ENCODE results near the gene OBSCN.

Gene OBSCN

DNA sequence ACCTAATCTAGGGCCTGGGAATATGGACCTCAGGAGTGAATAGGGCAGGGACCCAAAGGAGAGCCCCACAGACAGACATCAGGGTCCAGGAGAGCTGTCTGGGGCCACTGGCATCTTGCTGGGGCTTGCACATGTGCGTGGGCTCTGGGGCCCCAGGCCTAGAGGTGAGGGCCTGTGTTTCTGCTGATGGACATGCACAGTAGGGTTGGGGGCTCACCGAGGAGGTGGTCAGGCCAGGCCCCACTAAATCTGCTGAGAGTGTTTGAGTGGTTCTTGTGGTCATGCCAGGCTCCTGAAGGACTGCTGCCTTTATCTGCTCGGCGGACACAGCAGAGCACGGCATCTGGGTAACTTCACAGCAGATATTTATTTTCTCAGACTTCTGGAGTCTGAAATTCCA, 87.4 kb downstream of the OBSCN start:
- no peak for DNase-seq (ENCODE audit: low read depth in 1 of 2, low spot score in 1 of 2)
- in situ Hi-C loops (cut with HindIII; ENCODE audit: low pct_unique_long_range_greater_than_20kb, low sequenced_read_pairs) = no loop called here
- no peak for TF ChIP-seq JUND (IDR thresholded peaks at IDR 0.05; ENCODE audit: low read depth)

GRCh38 chr1:228295981-228296380, 88.1 kb downstream of the OBSCN start:
- TF ChIP-seq JUND (IDR thresholded peaks at IDR 0.05; ENCODE audit: low read depth) = no peak
- DNase-seq (ENCODE audit: low read depth in 1 of 2, low spot score in 1 of 2) = no peak
- in situ Hi-C loops (cut with HindIII; ENCODE audit: low pct_unique_long_range_greater_than_20kb, low sequenced_read_pairs) = no loop called here

GRCh38 chr1:228297242-228297641, 89.4 kb downstream of the OBSCN start:
- DNase-seq (ENCODE audit: low read depth in 1 of 2, low spot score in 1 of 2) = no peak
- no peak for TF ChIP-seq JUND (IDR thresholded peaks at IDR 0.05; ENCODE audit: low read depth)
- in situ Hi-C loops (cut with HindIII; ENCODE audit: low pct_unique_long_range_greater_than_20kb, low sequenced_read_pairs) = no loop called here

DNA sequence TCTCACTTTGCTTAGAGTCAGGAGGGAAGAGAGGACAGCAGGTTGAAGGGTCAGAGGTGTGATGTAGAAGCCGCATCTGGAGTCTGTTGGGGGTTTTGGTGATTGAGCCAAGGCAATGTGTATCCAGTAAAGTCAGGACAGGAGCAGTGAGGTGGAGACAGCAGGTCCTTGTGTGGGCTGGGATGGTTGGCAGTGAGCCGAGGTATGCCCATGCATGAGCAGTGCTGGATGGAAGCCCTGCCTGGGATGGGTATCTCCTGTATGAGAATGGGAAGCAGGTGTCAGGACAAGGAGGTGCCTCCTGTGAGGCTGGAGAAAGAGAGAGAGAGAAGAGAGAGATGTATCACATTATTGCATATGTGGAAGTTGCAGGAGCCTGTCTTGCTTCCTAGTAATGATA, 90.0 kb downstream of the OBSCN start:
- DNase-seq (ENCODE audit: low read depth in 1 of 2, low spot score in 1 of 2) = no peak
- in situ Hi-C loops (cut with HindIII; ENCODE audit: low pct_unique_long_range_greater_than_20kb, low sequenced_read_pairs) = no loop called here
- TF ChIP-seq JUND (IDR thresholded peaks at IDR 0.05; ENCODE audit: low read depth) = no peak

DNA sequence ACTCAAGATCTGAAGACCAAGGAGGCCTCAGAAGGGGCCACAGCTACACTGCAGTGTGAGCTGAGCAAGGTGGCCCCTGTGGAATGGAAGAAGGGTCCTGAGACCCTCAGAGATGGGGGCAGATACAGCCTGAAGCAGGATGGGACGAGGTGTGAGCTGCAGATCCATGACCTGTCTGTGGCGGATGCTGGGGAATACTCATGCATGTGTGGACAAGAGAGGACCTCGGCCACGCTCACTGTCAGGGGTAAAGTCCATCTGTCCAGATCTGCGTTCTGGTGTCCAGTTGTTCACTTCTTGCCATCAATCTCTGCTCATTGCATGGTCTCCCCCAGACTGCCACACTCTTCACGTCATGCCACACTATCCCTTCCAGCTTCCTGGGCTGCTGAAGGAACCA, 90.6 kb downstream of the OBSCN start:
- DNase-seq (ENCODE audit: low read depth in 1 of 2, low spot score in 1 of 2) = no peak
- in situ Hi-C loops (cut with HindIII; ENCODE audit: low pct_unique_long_range_greater_than_20kb, low sequenced_read_pairs) = no loop called here
- TF ChIP-seq JUND (IDR thresholded peaks at IDR 0.05; ENCODE audit: low read depth) = no peak

DNA sequence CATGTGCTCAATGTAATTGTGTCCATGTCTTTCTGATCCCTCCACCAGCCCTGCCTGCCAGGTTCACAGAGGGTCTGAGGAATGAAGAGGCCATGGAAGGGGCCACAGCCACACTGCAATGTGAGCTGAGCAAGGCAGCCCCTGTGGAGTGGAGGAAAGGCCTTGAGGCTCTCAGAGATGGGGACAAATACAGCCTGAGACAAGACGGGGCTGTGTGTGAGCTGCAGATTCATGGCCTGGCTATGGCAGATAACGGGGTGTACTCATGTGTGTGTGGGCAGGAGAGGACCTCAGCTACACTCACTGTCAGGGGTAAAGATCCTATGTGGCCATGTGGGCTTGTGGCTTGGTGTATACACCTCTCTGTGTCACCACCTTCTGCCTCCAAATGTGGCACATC, 91.4 kb downstream of the OBSCN start:
- in situ Hi-C loops (cut with HindIII; ENCODE audit: low pct_unique_long_range_greater_than_20kb, low sequenced_read_pairs) = no loop called here
- no peak for TF ChIP-seq JUND (IDR thresholded peaks at IDR 0.05; ENCODE audit: low read depth)

DNA sequence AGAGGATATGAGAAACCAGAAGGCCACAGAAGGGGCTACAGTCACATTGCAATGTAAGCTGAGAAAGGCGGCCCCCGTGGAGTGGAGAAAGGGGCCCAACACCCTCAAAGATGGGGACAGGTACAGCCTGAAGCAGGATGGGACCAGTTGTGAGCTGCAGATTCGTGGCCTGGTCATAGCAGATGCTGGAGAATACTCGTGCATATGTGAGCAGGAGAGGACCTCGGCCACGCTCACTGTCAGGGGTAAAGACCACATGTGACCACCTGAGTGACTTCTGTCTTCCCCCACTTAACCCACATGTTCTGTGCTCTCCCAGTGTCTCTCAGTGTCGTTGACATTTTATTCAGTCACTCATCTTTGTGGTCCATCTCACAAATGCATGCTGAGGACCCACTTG, 92.1 kb downstream of the OBSCN start:
- TF ChIP-seq JUND (IDR thresholded peaks at IDR 0.05; ENCODE audit: low read depth) = no peak
- no peak for DNase-seq (ENCODE audit: low read depth in 1 of 2, low spot score in 1 of 2)
- in situ Hi-C loops (cut with HindIII; ENCODE audit: low pct_unique_long_range_greater_than_20kb, low sequenced_read_pairs) = no loop called here

More for the DNA sequence above, 91.4 kb downstream of the OBSCN start:
- no peak for DNase-seq (ENCODE audit: low read depth in 1 of 2, low spot score in 1 of 2)

DNA sequence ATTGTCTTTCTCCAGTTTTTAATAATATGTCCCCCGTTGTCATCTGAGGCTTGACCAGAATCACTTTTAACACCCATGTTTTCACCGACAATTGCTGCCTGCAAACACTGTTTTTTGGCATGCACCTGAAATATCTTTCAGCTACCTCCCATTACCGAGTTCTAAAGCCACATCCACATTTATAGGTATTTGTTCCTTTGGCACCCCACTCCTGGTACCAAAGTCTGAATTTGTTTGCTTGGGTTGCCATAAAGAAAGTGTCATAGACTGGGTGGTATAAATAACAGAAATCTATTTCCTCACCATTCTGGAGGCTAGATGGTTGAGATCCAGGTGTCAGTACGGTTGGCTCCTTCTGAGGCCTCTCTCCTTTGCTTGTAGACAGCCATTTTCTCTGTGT, 94.2 kb downstream of the OBSCN start:
- in situ Hi-C loops (cut with HindIII; ENCODE audit: low pct_unique_long_range_greater_than_20kb, low sequenced_read_pairs) = no loop called here
- no peak for TF ChIP-seq JUND (IDR thresholded peaks at IDR 0.05; ENCODE audit: low read depth)
- DNase-seq (ENCODE audit: low read depth in 1 of 2, low spot score in 1 of 2) = no peak

GRCh38 chr1:228303596-228303995, 95.8 kb downstream of the OBSCN start:
- DNase-seq (ENCODE audit: low read depth in 1 of 2, low spot score in 1 of 2) = no peak
- no peak for TF ChIP-seq JUND (IDR thresholded peaks at IDR 0.05; ENCODE audit: low read depth)
- in situ Hi-C loops (cut with HindIII; ENCODE audit: low pct_unique_long_range_greater_than_20kb, low sequenced_read_pairs) = no loop called here

GRCh38 chr1:228304225-228304624, 96.4 kb downstream of the OBSCN start:
- TF ChIP-seq JUND (IDR thresholded peaks at IDR 0.05; ENCODE audit: low read depth) = no peak
- no peak for DNase-seq (ENCODE audit: low read depth in 1 of 2, low spot score in 1 of 2)
- in situ Hi-C loops (cut with HindIII; ENCODE audit: low pct_unique_long_range_greater_than_20kb, low sequenced_read_pairs) = no loop called here

DNA sequence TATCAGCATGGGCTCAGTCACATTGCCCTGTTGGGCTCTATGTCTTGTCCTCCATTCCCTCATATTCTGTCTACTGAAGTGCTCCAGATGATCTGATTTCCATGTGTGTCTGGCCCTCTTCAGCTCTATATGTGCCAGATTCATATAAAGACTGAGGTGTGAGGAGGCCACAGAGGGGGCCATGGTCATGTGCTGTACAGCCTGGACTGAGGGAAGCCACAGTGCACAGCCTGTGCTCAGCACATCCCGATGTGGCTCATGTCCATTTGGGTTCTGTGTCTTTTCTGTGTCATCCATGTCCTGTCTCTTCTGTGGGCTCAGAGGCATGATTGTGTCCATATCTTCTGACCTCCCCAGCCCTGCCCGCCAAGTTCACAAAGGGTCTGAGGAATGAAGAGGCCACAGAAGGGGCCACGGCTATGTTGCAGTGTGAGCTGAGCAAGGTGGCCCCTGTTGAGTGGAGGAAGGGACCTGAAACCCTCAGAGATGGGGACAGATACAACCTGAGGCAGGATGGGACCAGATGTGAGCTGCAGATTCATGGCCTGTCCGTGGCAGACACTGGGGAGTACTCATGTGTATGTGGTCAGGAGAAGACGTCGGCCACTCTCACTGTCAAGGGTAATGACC, 97.0 kb downstream of the OBSCN start:
- no peak for DNase-seq (ENCODE audit: low read depth in 1 of 2, low spot score in 1 of 2)
- no peak for TF ChIP-seq JUND (IDR thresholded peaks at IDR 0.05; ENCODE audit: low read depth)
- in situ Hi-C loops (cut with HindIII; ENCODE audit: low pct_unique_long_range_greater_than_20kb, low sequenced_read_pairs) = no loop called here

GRCh38 chr1:228305721-228306152, 97.9 kb downstream of the OBSCN start:
- in situ Hi-C loops (cut with HindIII; ENCODE audit: low pct_unique_long_range_greater_than_20kb, low sequenced_read_pairs) = no loop called here
- TF ChIP-seq JUND (IDR thresholded peaks at IDR 0.05; ENCODE audit: low read depth) = no peak
- DNase-seq (ENCODE audit: low read depth in 1 of 2, low spot score in 1 of 2) = no peak

- no peak for DNase-seq (ENCODE audit: low read depth in 1 of 2, low spot score in 1 of 2)
- no peak for TF ChIP-seq JUND (IDR thresholded peaks at IDR 0.05; ENCODE audit: low read depth)
- in situ Hi-C loops (cut with HindIII; ENCODE audit: low pct_unique_long_range_greater_than_20kb, low sequenced_read_pairs) = no loop called here
These were observed 98.7 kb downstream of the OBSCN start for GRCh38 chr1:228306275-228307217.
